ENCODE results near the gene SRPX2.
A peak's percentile ranks its signal among the peaks of the same experiment; 100 is the strongest.

The SRPX2 gene

GRCh38 chrX:100642290-100642689, 1.7 kb upstream of the SRPX2 start:
- TF ChIP-seq CTCF (IDR thresholded peaks at IDR 0.05; ENCODE audit: low read depth, low read length), result no peak
- no peak overlapping the region for H3K4me3 ChIP-seq (ENCODE audit: low read depth, low read length)

- TF ChIP-seq CTCF (IDR thresholded peaks at IDR 0.05; ENCODE audit: low read depth, low read length), result no peak
- no peak overlapping the region for H3K4me3 ChIP-seq (ENCODE audit: low read depth, low read length)
Measured at GRCh38 chrX:100643212-100643611, 787 bp upstream of the SRPX2 start.

- peak overlapping the region; percentile 59 for H3K4me3 ChIP-seq (ENCODE audit: low read depth, low read length)
- TF ChIP-seq CTCF (IDR thresholded peaks at IDR 0.05; ENCODE audit: low read depth, low read length), result no peak
Measured at GRCh38 chrX:100645106-100645505, 1.1 kb downstream of the SRPX2 start.

- no peak for TF ChIP-seq CTCF (IDR thresholded peaks at IDR 0.05; ENCODE audit: low read depth, low read length)
- H3K4me3 ChIP-seq (ENCODE audit: low read depth, low read length), result no peak overlapping the region
Measured at GRCh38 chrX:100647095-100647494, 3.1 kb downstream of the SRPX2 start.

- TF ChIP-seq CTCF (IDR thresholded peaks at IDR 0.05; ENCODE audit: low read depth, low read length), result no peak
- H3K4me3 ChIP-seq (ENCODE audit: low read depth, low read length), result no peak overlapping the region
Measured at GRCh38 chrX:100647739-100648138, 3.7 kb downstream of the SRPX2 start.

- TF ChIP-seq CTCF (IDR thresholded peaks at IDR 0.05; ENCODE audit: low read depth, low read length), result no peak
- peak overlapping the region; percentile 25; the same call in 1 of the 2 replicates for H3K4me3 ChIP-seq (ENCODE audit: low read depth, low read length)
Measured at GRCh38 chrX:100648458-100649417, 4.7 kb downstream of the SRPX2 start.
